ENCODE data around the gene FAM98A. TPM values are rescaled to one million over a fixed set of nuclear protein-coding genes. Genes with fewer than 3 reads are reported as not detected.

The FAM98A gene
- total and polyA plus RNA-seq, 2 of the 4 experiments (the other 2 are of a cell fraction), result 113 to 131 TPM

DNA sequence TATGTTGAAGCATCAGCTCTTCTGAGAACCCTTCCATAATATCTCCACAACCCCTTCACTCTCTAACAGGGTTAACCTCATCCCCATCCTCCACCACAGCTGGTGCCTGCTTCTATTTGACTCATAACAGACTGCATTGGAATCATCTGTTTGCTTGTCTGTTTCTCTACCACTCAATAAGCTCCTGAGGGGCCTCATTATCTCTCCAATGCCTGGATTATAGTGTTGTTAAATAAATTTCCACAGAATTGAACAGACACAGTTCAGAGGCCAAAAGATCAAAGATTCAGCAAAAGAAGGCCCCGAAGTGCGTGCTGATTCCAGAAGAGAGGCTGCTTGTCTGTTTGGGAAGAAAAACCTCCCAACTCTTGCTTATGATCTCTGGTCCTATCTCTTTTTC, 33.7 kb upstream of the FAM98A start:
- H3K4me2 ChIP-seq (ENCODE audit: low read depth, low read length), result no peak overlapping the region
- no peak overlapping the region for H2BK120ac ChIP-seq (ENCODE audit: low read depth, low read length)
- H3K9ac ChIP-seq (ENCODE audit: low read depth, low read length), result no peak overlapping the region
- in situ Hi-C loops (cut with MboI; ENCODE audit: low sequenced_read_pairs), result no loop called here
- TF ChIP-seq, protein P1, sequence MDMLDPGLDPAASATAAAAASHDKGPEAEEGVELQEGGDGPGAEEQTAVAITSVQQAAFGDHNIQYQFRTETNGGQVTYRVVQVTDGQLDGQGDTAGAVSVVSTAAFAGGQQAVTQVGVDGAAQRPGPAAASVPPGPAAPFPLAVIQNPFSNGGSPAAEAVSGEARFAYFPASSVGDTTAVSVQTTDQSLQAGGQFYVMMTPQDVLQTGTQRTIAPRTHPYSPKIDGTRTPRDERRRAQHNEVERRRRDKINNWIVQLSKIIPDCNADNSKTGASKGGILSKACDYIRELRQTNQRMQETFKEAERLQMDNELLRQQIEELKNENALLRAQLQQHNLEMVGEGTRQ (IDR thresholded peaks at IDR 0.05; ENCODE audit: low read depth, low read length), result no peak
- TF ChIP-seq CEBPB (IDR thresholded peaks at IDR 0.05; ENCODE audit: low read depth, low read length), result no peak
- TF ChIP-seq RFX5 (IDR thresholded peaks at IDR 0.05; ENCODE audit: low read depth, low read length), result no peak
- TF ChIP-seq RAD21 (IDR thresholded peaks at IDR 0.05; ENCODE audit: low read length), result no peak
- no peak for TF ChIP-seq SMC3 (IDR thresholded peaks at IDR 0.05; ENCODE audit: low read depth, low read length)
- TF ChIP-seq, protein P2, sequence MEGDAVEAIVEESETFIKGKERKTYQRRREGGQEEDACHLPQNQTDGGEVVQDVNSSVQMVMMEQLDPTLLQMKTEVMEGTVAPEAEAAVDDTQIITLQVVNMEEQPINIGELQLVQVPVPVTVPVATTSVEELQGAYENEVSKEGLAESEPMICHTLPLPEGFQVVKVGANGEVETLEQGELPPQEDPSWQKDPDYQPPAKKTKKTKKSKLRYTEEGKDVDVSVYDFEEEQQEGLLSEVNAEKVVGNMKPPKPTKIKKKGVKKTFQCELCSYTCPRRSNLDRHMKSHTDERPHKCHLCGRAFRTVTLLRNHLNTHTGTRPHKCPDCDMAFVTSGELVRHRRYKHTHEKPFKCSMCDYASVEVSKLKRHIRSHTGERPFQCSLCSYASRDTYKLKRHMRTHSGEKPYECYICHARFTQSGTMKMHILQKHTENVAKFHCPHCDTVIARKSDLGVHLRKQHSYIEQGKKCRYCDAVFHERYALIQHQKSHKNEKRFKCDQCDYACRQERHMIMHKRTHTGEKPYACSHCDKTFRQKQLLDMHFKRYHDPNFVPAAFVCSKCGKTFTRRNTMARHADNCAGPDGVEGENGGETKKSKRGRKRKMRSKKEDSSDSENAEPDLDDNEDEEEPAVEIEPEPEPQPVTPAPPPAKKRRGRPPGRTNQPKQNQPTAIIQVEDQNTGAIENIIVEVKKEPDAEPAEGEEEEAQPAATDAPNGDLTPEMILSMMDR (conservative IDR thresholded peaks at IDR 0.05; ENCODE audit: low read depth, low read length), result no peak
- TF ChIP-seq FOS (IDR thresholded peaks at IDR 0.05; ENCODE audit: low read depth, low read length), result no peak
- TF ChIP-seq BHLHE40 (IDR thresholded peaks at IDR 0.05; ENCODE audit: low read depth, low read length), result no peak
- TF ChIP-seq, protein P3, sequence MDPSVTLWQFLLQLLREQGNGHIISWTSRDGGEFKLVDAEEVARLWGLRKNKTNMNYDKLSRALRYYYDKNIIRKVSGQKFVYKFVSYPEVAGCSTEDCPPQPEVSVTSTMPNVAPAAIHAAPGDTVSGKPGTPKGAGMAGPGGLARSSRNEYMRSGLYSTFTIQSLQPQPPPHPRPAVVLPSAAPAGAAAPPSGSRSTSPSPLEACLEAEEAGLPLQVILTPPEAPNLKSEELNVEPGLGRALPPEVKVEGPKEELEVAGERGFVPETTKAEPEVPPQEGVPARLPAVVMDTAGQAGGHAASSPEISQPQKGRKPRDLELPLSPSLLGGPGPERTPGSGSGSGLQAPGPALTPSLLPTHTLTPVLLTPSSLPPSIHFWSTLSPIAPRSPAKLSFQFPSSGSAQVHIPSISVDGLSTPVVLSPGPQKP (IDR thresholded peaks at IDR 0.05; ENCODE audit: borderline replicate concordance, low read depth, low read length), result no peak
- TF ChIP-seq MXI1 (IDR thresholded peaks at IDR 0.05; ENCODE audit: borderline replicate concordance, low read depth, low read length), result no peak
- TF ChIP-seq NFE2L2 (IDR thresholded peaks at IDR 0.05; ENCODE audit: low read depth, low read length), result no peak
- TF ChIP-seq RCOR1 (IDR thresholded peaks at IDR 0.05; ENCODE audit: insufficient replicate concordance, low read length), result no peak
- TF ChIP-seq MAZ (IDR thresholded peaks at IDR 0.05; ENCODE audit: borderline replicate concordance, low read depth, low read length), result no peak
- no peak for TF ChIP-seq CHD1 (IDR thresholded peaks at IDR 0.05; ENCODE audit: low read depth, low read length)
- no peak for TF ChIP-seq POLR2A (IDR thresholded peaks at IDR 0.05; ENCODE audit: low read depth, low read length)
- no peak for TF ChIP-seq MAFK (IDR thresholded peaks at IDR 0.05; ENCODE audit: low read depth, low read length)
- H4K8ac ChIP-seq (ENCODE audit: low read depth in 2 of 2, low read length in 2 of 2), result no peak overlapping the region
- no peak overlapping the region for H2AK5ac ChIP-seq (ENCODE audit: low read depth, low read length)
- no peak overlapping the region for H3K4me3 ChIP-seq (ENCODE audit: insufficient read depth, low read depth, low read length)
- no peak overlapping the region for H3K4ac ChIP-seq (ENCODE audit: low read depth, low read length)
- no peaks in the 10 kb centered on the region for H3K9me1 ChIP-seq (ENCODE audit: insufficient read depth, low read length)
- no peak for ATAC-seq (ENCODE audit: low read depth)
- no peak for DNase-seq
- no peak overlapping the region for H4K5ac ChIP-seq (ENCODE audit: low read depth, low read length)
- no peak overlapping the region for H3K18ac ChIP-seq (ENCODE audit: low read depth, low read length)
- no peaks in the 10 kb centered on the region for H3K4me1 ChIP-seq (ENCODE audit: control insufficient read depth, insufficient read depth, low read length)
- ChIA-PET POLR2A (ENCODE audit: unreplicated experiment) (interaction anchor here (0.5 kb wide), 1 partner anchor 10 kb away, joined by 4 read pairs; no protein-coding TSS in a partner anchor), CTCF (no interaction called here)
- H4K91ac ChIP-seq (ENCODE audit: insufficient read depth, low read depth, low read length), result no peak overlapping the region
- no TSS peak for BruUV-seq (replicated peaks)
- no peaks in the 10 kb centered on the region for H4K20me1 ChIP-seq (ENCODE audit: insufficient read depth, low read length)
- H3K27me3 ChIP-seq (ENCODE audit: control insufficient read depth, insufficient read depth, low read length), result no peaks in the 10 kb centered on the region; the same call in 1 of the 2 replicates
- no peak overlapping the region for H2BK5ac ChIP-seq (ENCODE audit: low read depth, low read length, poor library complexity, severe bottlenecking)
- dilution Hi-C loops (cut with HindIII; ENCODE audit: low sequenced_read_pairs, unreplicated experiment), result no loop called here
- H2BK15ac ChIP-seq (ENCODE audit: low read depth, low read length), result no peak overlapping the region
- no peak overlapping the region for H2BK20ac ChIP-seq (ENCODE audit: low read depth, low read length)
- intact Hi-C loops (cut with micrococcal nuclease), result no loop called here
- H3K14ac ChIP-seq (replicated peaks; ENCODE audit: low read depth, low read length), result no peak overlapping the region
- no CpG with 5 or more reads among the region's 2 CpGs for WGBS, 2 experiments (ENCODE audit: extremely low coverage in 2 of 2, insufficient read length in 1 of 2)
- no peak overlapping the region for H2AK9ac ChIP-seq (replicated peaks; ENCODE audit: low read depth, low read length, poor library complexity)
- no peaks in the 10 kb centered on the region for H3K36me3 ChIP-seq (ENCODE audit: control insufficient read depth, insufficient read depth, low read length)
- H3K23ac ChIP-seq (ENCODE audit: low read depth, low read length), result no peak overlapping the region
- no peak overlapping the region for H2AFZ ChIP-seq (replicated peaks; ENCODE audit: low read length, poor library complexity)
- H3K9me3 ChIP-seq (ENCODE audit: control insufficient read depth, insufficient read depth, low read length), result no peaks in the 10 kb centered on the region
- no peaks in the 10 kb centered on the region for H3K79me1 ChIP-seq (ENCODE audit: low read depth in 1 of 2, low read length in 2 of 2)
- no peak overlapping the region for H3K27ac ChIP-seq (ENCODE audit: insufficient read depth, low read length)
- H3K56ac ChIP-seq (ENCODE audit: extremely low read depth, insufficient read depth, low read length), result no peak overlapping the region

Data from IMR-90 (cell line).